Stimulated activated CD8-positive, alpha-beta memory T cell treated with anti-CD3 and anti-CD28 coated beads, Interleukin-7, amount 100 ng/mL, for 24 hours (primary cell): Measurements from ENCODE around the gene RRP9.

ENCODE experiments used
- DNase-seq: peaks from one replicate; pipeline ENCODE4 v3.0.0-alpha.2; 2020; ENCODE audit warnings: low read depth

Gene RRP9

GRCh38 chr3:51955893-51956770 is 14.4 kb upstream of the RRP9 start:
- no peak for DNase-seq

- no peak for DNase-seq
Observed at GRCh38 chr3:51955175-51955892, 13.6 kb upstream of the RRP9 start, which contains the start of gene GPR62. Gene GPR62 (plus strand): TSS chr3:51955381. CDS start chr3:51955653, 272 bp downstream.

GRCh38 chr3:51954713-51955112 is 13.0 kb upstream of the RRP9 start:
- DNase-seq = no peak

- DNase-seq = no peak
Observed at GRCh38 chr3:51954105-51954504, 12.4 kb upstream of the RRP9 start.

GRCh38 chr3:51953445-51953844 is 11.7 kb upstream of the RRP9 start:
- DNase-seq = no peak

- DNase-seq = no peak
Observed at GRCh38 chr3:51950899-51951298, 9.2 kb upstream of the RRP9 start.

- DNase-seq = no peak
Observed at GRCh38 chr3:51949121-51949520, 7.4 kb upstream of the RRP9 start.

GRCh38 chr3:51948016-51948580 is 6.4 kb upstream of the RRP9 start:
- no peak for DNase-seq

GRCh38 chr3:51947215-51947900 is 5.7 kb upstream of the RRP9 start:
- no peak for DNase-seq

GRCh38 chr3:51946796-51947195 is 5.1 kb upstream of the RRP9 start:
- no peak for DNase-seq

- no peak for DNase-seq
Observed at GRCh38 chr3:51945926-51946705, 4.4 kb upstream of the RRP9 start.

GRCh38 chr3:51945031-51945840 is 3.5 kb upstream of the RRP9 start:
- no peak for DNase-seq

- no peak for DNase-seq
Observed at GRCh38 chr3:51944451-51945021, 2.8 kb upstream of the RRP9 start.

- DNase-seq = no peak
Observed at GRCh38 chr3:51943451-51944391, 2.0 kb upstream of the RRP9 start.

GRCh38 chr3:51942603-51943450 is 1.1 kb upstream of the RRP9 start:
- no peak for DNase-seq

- DNase-seq = no peak
Observed at GRCh38 chr3:51941463-51941797, 274 bp downstream of the RRP9 start.

- no peak for DNase-seq
Observed at GRCh38 chr3:51940648-51941462, 849 bp downstream of the RRP9 start.
